NT2/D1 (cell line): ENCODE results near the gene GABRA5.

Experiments used
- SUZ12 ChIP-seq: IDR thresholded peaks from 2 replicates; pipeline ENCODE4 v1.6.1; 2011; ENCODE audit not compliant: insufficient read length, insufficient read depth; ENCODE audit errors: extremely low read depth
- ZNF274 ChIP-seq: IDR thresholded peaks from 2 replicates; pipeline ENCODE4 v1.6.1; 2011; ENCODE audit warnings: mild to moderate bottlenecking, low read depth, low read length

- no peak for TF ChIP-seq ZNF274
- no peak for TF ChIP-seq SUZ12
These were observed 117.0 kb downstream of the GABRA5 start for GRCh38 chr15:26983822-26984221.
